HG03571 (cell line): ENCODE results near the gene ZC3H12D.
A peak's percentile ranks its signal among the peaks of the same experiment; 100 is the strongest.
"Not testable (repeated sequence)": the region's sequence is repeated elsewhere in the genome, so short reads cannot be mapped to it uniquely, and the experiment has no call there.

Experiments
- ATAC-seq: cut with Tn5 transposase; IDR thresholded peaks from one replicate; pipeline ENCODE4 v1.9.1; 2021; ENCODE audit not compliant: unreplicated experiment

The ZC3H12D gene

GRCh38 chr6:149483849-149484655 is 762 bp downstream of the ZC3H12D start:
- no peak for ATAC-seq

GRCh38 chr6:149483334-149483725 is 1.5 kb downstream of the ZC3H12D start:
- no peak for ATAC-seq

GRCh38 chr6:149482545-149483333 is 2.1 kb downstream of the ZC3H12D start:
- ATAC-seq = no peak

GRCh38 chr6:149480502-149481280 is 4.1 kb downstream of the ZC3H12D start:
- ATAC-seq = no peak

GRCh38 chr6:149478631-149479314 is 6.0 kb downstream of the ZC3H12D start:
- no peak for ATAC-seq

GRCh38 chr6:149477544-149477943 is 7.3 kb downstream of the ZC3H12D start:
- ATAC-seq = no peak

GRCh38 chr6:149476789-149477455 is 7.9 kb downstream of the ZC3H12D start:
- ATAC-seq = no peak

GRCh38 chr6:149474108-149474935 is 10.5 kb downstream of the ZC3H12D start:
- ATAC-seq = peak; percentile 54

- ATAC-seq = no peak
Measured at GRCh38 chr6:149473080-149474052, 11.4 kb downstream of the ZC3H12D start.

GRCh38 chr6:149472241-149472640 is 12.6 kb downstream of the ZC3H12D start:
- no peak for ATAC-seq

GRCh38 chr6:149471801-149472200 is 13.0 kb downstream of the ZC3H12D start:
- ATAC-seq = no peak

- ATAC-seq = no peak
Measured at GRCh38 chr6:149470948-149471347, 13.9 kb downstream of the ZC3H12D start.

GRCh38 chr6:149468179-149468578 is 16.6 kb downstream of the ZC3H12D start:
- no peak for ATAC-seq

GRCh38 chr6:149467265-149467664 is 17.5 kb downstream of the ZC3H12D start:
- ATAC-seq = no peak

- ATAC-seq = no peak
Measured at GRCh38 chr6:149464411-149464810, 20.4 kb downstream of the ZC3H12D start.

GRCh38 chr6:149463781-149464180 is 21.0 kb downstream of the ZC3H12D start:
- no peak for ATAC-seq

- ATAC-seq = not testable (repeated sequence)
Measured at GRCh38 chr6:149462712-149463111, 22.1 kb downstream of the ZC3H12D start.

- no peak for ATAC-seq
Measured at GRCh38 chr6:149461670-149462069, 23.1 kb downstream of the ZC3H12D start.
